Thyroid gland (tissue), 4 donors: ENCODE results near the gene NAV2. TPM values are rescaled to one million over a fixed set of nuclear protein-coding genes. Genes with fewer than 3 reads are reported as not detected.
A peak's percentile ranks its signal among the peaks of the same experiment; 100 is the strongest.

ENCODE experiments used
- DNase-seq, 2 donors: peaks; one replicate each; pipeline ENCODE4 v3.0.0-alpha.2; 2019
- H3K27ac ChIP-seq, 3 donors: fragments of 200-600 bp; sonication (generic); 1 replicate in 2 of 3; 2 replicates in 1 of 3; pipeline ENCODE4 v1.5.1; 2016 to 2019; ENCODE audit warnings: mild to moderate bottlenecking in 1 of 3, moderate library complexity in 1 of 3
- H3K27me3 ChIP-seq: fragments of 200-600 bp; sonication (generic); one replicate; pipeline ENCODE4 v1.5.1; 2019
- H3K36me3 ChIP-seq, 2 donors: fragments of 200-600 bp; sonication (generic); one replicate each; pipeline ENCODE4 v1.5.1; 2016 to 2019
- H3K4me1 ChIP-seq, 2 donors: fragments of 200-600 bp; sonication (generic); one replicate each; pipeline ENCODE4 v1.5.1; 2017 to 2019
- H3K4me3 ChIP-seq, 3 donors: fragments of 200-600 bp; sonication (generic); replicated peaks in 1 of 3; 1 replicate in 2 of 3; 2 replicates in 1 of 3; pipeline ENCODE4 v1.5.1; 2016; ENCODE audit warnings: mild to moderate bottlenecking in 1 of 3
- H3K9me3 ChIP-seq: fragments of 200-600 bp; sonication (generic); one replicate; pipeline ENCODE4 v1.5.1; 2017
- CTCF ChIP-seq, 6 experiments: fragments of 200-600 bp in 3 of 6; fragments of 450-650 bp in 3 of 6; sonication (generic) in 3 of 6; IDR thresholded peaks; one replicate each; pipeline ENCODE4 v1.5.1; 2016 to 2019; ENCODE audit warnings: antibody characterized with exemption in 6 of 6, mild to moderate bottlenecking in 2 of 6, inconsistent platforms in 1 of 6, moderate library complexity in 1 of 6
- POLR2A ChIP-seq, 2 donors: fragments of 450-650 bp; IDR thresholded peaks; one replicate each; pipeline ENCODE4 v1.6.1; 2017; ENCODE audit warnings: antibody characterized with exemption in 2 of 2, mild to moderate bottlenecking in 2 of 2, moderate library complexity in 1 of 2
- WGBS, 2 donors: methylation state at CpG; one replicate each; pipeline ENCODE4 v1.1.5; 2017; 5-methylcytosine and 5-hydroxymethylcytosine counted together
- intact Hi-C: fragments of 100-400 bp; cut with DNase I; formaldehyde crosslinking; loops from one replicate; pipeline ENCODE4 v1.15.1; 2023
- total RNA-seq, 4 donors: library from RNA; depleted of rRNA; stranded (reverse); fragments of >200 nt; gene quantifications; one replicate each; pipeline ENCODE4 v1.2.3, GENCODE V29; 2016

Gene NAV2
- total RNA-seq, 4 donors from 2014 or later: 34.8 to 88.6 (median 54.5) TPM

- no peak overlapping the region for H3K27ac ChIP-seq
- H3K36me3 ChIP-seq: peaks cover 16 to 20% of the 10 kb centered on the region in 2 donors
- H3K9me3 ChIP-seq: no peaks in the 10 kb centered on the region
- H3K4me3 ChIP-seq: no peak overlapping the region
- intact Hi-C loops: no loop called here
- DNase-seq: no peak
- 80 to 81% methylated on average over 11 of the region's 11 CpGs for WGBS, 2 donors
- H3K27me3 ChIP-seq: no peaks in the 10 kb centered on the region
- TF ChIP-seq CTCF (IDR thresholded peaks at IDR 0.05): no peak
- TF ChIP-seq POLR2A (IDR thresholded peaks at IDR 0.05): no peak
- peaks cover 25 to 26% of the 10 kb centered on the region in 2 donors for H3K4me1 ChIP-seq
These were observed 330.2 kb downstream of the NAV2 start for GRCh38 chr11:20042811-20043341.

- WGBS, 2 donors: 97 to 98% methylated on average over 13 of the region's 13 CpGs
- peaks cover 22 to 25% of the 10 kb centered on the region in 2 donors for H3K4me1 ChIP-seq
- H3K4me3 ChIP-seq: no peak overlapping the region
- peaks cover 16 to 20% of the 10 kb centered on the region in 2 donors for H3K36me3 ChIP-seq
- no peaks in the 10 kb centered on the region for H3K9me3 ChIP-seq
- H3K27ac ChIP-seq: no peak overlapping the region
- TF ChIP-seq CTCF (IDR thresholded peaks at IDR 0.05) (no peak), POLR2A (IDR thresholded peaks at IDR 0.05) (no peak)
- intact Hi-C loops: no loop called here
- no peaks in the 10 kb centered on the region for H3K27me3 ChIP-seq
- no peak for DNase-seq
These were observed 331.4 kb downstream of the NAV2 start for GRCh38 chr11:20043992-20044391.

GRCh38 chr11:20045098-20045688 lies 332.6 kb downstream of the NAV2 start:
- Histone ChIP-seq H3K36me3 (peaks cover 16 to 24% of the 10 kb centered on the region in 2 donors), H3K27me3 (no peaks in the 10 kb centered on the region), H3K27ac (no peak overlapping the region), H3K4me1 (peaks cover 34% of the 10 kb centered on the region in 2 donors), H3K9me3 (no peaks in the 10 kb centered on the region), H3K4me3 (no peak overlapping the region)
- intact Hi-C loops: no loop called here
- 86 to 93% methylated on average over 13 to 19 of the region's 19 CpGs for WGBS, 2 donors
- DNase-seq: no peak
- TF ChIP-seq POLR2A (IDR thresholded peaks at IDR 0.05): no peak
- TF ChIP-seq CTCF (IDR thresholded peaks at IDR 0.05): no peak

- Histone ChIP-seq H3K4me3 (no peak overlapping the region), H3K9me3 (no peaks in the 10 kb centered on the region), H3K36me3 (peaks cover 16 to 24% of the 10 kb centered on the region in 2 donors), H3K27me3 (no peaks in the 10 kb centered on the region), H3K4me1 (peaks cover 45% of the 10 kb centered on the region in 2 donors), H3K27ac (peak overlapping the region in 2 of 3 donors; percentile 81 to 87)
- intact Hi-C loops: no loop called here
- WGBS, 2 donors: 83 to 91% methylated on average over 3 of the region's 3 CpGs
- TF ChIP-seq CTCF (IDR thresholded peaks at IDR 0.05): no peak
- TF ChIP-seq POLR2A (IDR thresholded peaks at IDR 0.05): no peak
- no peak for DNase-seq
These were observed 333.8 kb downstream of the NAV2 start for GRCh38 chr11:20046416-20046815.

- TF ChIP-seq POLR2A (IDR thresholded peaks at IDR 0.05) (no peak), CTCF (IDR thresholded peaks at IDR 0.05) (no peak)
- 62 to 65% methylated on average over 4 of the region's 4 CpGs for WGBS, 2 donors
- Histone ChIP-seq H3K4me3 (no peak overlapping the region), H3K27ac (peak overlapping the region; percentile 47 to 87 (median 81)), H3K9me3 (no peaks in the 10 kb centered on the region), H3K4me1 (peaks cover 45 to 49% of the 10 kb centered on the region in 2 donors), H3K27me3 (no peaks in the 10 kb centered on the region), H3K36me3 (peaks cover 16 to 24% of the 10 kb centered on the region in 2 donors)
- DNase-seq: no peak
- intact Hi-C loops: no loop called here
These were observed 334.6 kb downstream of the NAV2 start for GRCh38 chr11:20047006-20047768.
